Sciatic nerve (tissue), 2 donors: ENCODE results near the gene KDM5B. TPM values are rescaled to one million over a fixed set of nuclear protein-coding genes. Genes with fewer than 3 reads are reported as not detected.

Experiments
- ATAC-seq: fragments of 200-7000 bp; cut with Tn5 transposase; one replicate; pipeline ENCODE4 v1.9.1; 2020; ENCODE audit warnings: mild to moderate bottlenecking, moderate library complexity
- DNase-seq: peaks from one replicate; pipeline ENCODE4 v3.0.0-alpha.2; 2020; ENCODE audit warnings: low spot score
- intact Hi-C: fragments of 100-400 bp; cut with DNase I; formaldehyde crosslinking; loops from one replicate; pipeline ENCODE4 v1.14.2; 2022
- total RNA-seq: library from RNA; stranded (reverse); fragmentation: NEBNext Ultra II Directional; extraction: Animal tissue kit (Norgen Biotek cat#: 25700); gene quantifications from one replicate; pipeline ENCODE4 v1.2.1, GENCODE V29; 2021
- donor health status: DM: no; HTN: no; CAD: no.
- donor health status: DM: no; HTN: no; CAD: no.

The KDM5B gene
- total RNA-seq, 1 donor from 2014 or later: 67.9 TPM

DNA sequence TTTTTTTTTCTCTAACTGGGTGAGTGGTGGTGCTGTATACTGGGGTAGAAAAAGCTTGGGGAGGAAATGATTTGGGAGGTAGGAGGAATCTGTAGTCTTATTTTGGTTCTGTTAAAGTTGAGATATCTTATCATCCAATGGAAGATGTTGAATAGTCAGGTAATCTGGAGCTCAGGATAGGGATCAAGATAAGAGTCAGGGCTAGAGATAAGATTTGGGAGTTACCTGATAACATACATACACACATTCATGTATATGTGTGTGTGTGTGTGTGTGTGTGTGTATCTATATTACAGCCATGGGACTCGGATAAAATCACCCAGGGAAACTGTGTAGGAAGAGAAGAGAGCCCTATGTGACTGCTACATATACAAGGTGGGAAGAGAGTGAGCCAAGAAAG lies 10.6 kb upstream of the KDM5B start:
- intact Hi-C loops: no loop called here
- no peak for DNase-seq
- ATAC-seq: no peak

DNA sequence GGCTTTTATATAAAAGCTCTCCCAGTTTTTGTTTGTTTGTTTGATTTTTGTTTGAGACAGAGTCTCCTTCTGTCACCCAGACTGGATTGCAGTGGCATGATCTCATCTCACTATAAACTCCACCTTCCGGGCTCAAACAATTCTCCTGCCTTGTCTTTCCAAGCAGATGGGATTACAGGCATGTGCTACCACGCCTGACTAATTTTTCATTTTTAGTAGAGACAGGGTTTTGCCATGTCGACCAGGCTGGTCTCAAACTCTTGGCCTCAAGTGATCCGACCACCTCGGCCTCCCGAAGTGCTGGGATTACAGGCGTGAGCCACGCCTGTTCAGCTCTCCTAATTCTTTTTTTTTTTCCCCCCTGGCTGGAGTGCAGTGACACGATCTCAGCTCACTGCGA lies 6.9 kb upstream of the KDM5B start:
- no peak for DNase-seq
- ATAC-seq: no peak
- intact Hi-C loops: no loop called here

DNA sequence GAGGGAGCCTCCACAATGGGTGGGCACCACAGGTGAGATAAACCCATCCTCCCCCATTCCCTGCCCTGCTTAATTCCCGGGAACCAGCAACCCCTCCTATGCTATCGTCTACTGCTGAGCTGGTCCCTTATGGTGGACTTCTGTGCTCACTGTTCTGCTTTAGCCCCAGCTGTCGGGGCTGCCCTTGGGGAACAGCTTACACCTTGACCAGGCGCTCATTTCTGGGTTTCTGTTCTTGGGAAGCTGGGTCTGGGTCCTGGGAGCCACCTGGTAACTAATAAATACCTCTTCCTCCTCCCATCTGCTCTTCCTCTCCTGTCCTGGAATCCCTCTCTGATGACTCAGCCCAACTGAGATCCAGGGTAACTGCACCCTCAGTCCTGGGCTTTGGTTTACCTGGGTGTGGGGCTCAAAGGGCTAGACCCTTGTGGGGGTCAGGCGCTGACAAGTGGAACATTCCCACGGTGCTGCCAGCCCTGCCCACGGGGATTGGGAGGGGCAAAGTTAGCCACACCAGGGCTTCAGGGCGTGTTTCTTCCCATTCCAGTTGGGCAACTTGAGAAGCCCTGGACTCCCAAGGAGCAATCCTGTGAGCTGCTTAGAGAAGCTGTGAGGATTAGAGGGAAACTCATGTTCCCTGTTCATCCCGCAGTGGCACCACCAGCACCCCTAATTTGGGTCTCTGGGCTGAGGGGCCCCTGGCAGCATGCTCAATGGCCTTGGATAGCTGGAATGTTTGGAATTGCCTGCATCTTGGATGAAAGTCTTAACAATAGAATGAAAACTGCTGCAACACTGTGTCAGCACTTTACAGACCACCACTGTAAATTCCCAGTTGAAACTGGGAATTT lies 4.2 kb upstream of the KDM5B start:
- DNase-seq (no peak), ATAC-seq (no peak)
- intact Hi-C loops: no loop called here

DNA sequence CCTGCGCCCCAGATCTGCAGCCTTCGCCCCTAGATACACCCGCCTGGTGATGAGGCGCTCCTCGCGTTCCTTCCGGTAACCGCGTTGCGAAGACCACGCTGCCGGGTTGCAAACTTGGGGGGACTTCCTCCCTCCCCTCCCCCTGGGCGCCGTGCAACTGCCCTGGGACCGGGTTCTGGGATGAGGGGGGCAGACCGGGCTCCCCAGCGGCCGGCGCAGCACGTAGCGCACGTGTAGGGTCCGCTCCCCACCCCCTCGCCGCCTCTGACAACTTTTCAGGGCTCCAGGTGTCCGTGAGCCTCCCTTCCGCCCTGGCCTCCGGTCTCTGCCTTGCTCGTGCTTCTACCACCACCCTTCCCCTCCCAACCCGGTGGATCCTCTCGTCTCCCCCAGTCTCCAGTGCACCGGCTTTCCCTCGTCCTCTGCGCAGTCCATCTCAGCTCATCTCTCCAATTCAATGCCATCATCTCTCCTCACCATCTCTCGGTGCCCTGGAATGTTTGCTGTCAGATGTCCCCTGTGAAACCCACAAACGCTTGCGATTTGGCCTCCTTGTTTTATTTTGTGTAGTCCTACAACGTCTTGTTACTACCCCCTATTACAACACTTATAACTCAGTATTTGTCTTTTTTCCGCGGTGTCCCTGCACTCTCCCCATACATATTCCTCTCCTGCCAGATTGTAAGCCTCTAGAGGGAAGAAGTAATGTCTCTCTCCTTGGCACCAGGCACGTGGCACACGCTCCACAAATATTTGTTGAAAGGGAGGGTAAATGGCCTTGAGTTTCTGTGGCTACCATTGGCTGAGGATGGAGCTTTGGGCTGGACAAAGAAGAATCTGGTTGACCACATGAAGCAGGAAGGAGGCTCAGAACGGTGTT lies 3.3 kb upstream of the KDM5B start:
- peak; percentile 17 for ATAC-seq
- DNase-seq: peak; percentile 60
- intact Hi-C loops: no loop called here

DNA sequence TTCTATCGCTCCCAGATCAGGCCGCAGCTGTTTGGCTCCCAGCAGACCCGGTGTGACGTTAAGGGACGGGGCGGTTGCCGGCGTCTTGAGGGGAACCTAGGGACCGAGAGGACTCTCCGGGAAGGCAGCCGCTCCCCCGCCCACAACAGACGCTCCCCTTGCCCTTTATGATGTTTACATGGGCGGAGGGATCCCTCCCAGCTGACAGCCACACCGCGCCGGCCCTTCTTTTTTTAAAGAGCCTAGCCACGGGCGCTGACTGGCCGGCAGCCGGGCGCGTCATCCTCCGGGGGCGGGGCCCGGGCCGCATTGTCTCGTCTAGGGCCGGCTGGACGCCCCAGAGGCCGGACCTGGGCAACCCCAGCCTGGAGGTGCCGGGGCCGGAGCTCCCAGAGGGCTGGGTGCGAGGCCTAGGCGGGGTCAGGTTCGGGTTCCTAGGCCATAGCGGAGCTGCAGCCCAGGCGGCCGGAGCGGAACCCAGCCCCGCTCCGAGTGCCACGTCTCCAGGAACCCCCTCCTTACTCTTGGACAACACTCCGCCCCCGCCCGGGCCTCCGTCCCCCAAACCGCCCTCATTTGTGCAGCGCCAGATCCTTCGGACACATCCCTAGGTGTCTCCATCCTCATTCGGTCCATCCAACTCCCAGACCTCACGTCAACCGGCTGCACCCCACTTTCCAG lies 2.5 kb upstream of the KDM5B start, which contains the start of gene PCAT6:
PCAT6 (plus strand) TSS at position 340 of the 681 bp plus-strand sequence.
- ATAC-seq: peak; percentile 97
- intact Hi-C loops: no loop called here
- DNase-seq: peak; percentile 96

DNA sequence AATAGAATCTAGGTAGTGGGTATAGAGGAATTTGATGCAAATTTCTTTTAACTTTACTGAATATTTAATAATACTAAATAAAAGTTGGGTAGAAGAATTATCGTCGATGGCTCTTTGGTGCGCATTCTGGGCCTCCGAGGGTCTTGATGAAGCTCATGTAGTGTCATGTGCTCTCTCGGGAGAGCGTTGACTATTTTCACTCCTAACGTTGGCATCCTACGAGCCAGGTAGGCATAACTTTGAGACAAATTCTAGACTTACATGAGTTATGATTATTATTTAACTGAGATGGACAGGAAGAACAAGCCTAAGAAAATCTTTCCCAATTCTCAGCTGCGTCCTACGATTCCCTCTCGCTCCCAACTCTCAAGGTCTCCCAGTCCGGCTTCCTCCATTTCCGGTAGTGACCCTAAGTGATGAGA lies 2.0 kb upstream of the KDM5B start:
- ATAC-seq (no peak), DNase-seq (no peak)
- intact Hi-C loops: no loop called here

DNA sequence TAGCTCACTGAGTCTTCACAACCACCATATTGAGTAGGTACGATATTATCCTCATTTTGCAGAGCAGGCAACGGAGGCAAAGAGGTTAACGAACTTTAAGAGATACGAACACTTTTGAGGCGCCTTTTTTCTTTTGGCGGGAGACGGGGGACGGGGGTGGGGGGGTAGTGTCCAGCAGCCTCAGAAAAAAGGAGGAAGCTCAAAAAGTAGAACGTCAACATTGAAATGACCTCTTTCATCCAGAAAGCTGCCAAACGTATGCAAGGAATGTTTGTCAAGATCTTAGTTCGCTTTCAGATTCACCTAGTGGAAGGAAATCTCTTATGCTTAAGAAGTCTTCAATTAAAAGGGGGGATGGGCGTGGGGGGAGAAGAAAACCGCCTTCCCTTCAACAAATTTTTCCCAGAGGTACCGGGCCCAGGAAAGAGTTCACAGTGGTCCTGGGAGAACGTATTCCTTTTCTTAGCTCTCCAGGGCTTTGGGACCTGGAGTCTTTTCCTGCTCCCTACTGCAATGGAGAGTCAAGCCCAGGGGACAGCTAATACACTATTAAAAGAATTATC lies 1.5 kb upstream of the KDM5B start:
- intact Hi-C loops: no loop called here
- DNase-seq: no peak
- ATAC-seq: no peak

DNA sequence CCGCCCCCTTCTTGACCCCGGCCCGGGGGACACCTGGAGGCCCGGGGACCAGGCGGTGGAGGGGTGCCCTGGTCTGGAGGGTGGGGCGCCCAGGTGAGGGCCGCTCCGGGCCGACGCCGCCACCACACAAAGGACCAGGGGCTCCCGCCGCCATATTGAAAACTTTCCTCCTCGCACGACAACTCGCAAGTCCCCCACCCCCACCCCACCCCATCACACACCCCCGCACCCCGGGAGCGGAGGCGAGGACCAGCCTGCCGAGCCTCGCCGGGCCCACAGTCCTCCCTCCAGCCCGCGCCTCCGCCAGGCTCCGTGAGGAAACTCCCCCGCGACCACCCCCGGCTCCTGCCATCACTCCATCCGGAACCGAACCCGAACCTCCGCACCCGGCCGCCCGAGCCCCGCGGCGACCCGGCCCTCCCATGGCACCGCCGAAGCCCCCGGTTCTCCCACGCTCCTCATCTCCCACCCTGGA lies 733 bp downstream of the KDM5B start:
- no peak for ATAC-seq
- intact Hi-C loops: no loop called here
- peak; percentile 68 for DNase-seq

DNA sequence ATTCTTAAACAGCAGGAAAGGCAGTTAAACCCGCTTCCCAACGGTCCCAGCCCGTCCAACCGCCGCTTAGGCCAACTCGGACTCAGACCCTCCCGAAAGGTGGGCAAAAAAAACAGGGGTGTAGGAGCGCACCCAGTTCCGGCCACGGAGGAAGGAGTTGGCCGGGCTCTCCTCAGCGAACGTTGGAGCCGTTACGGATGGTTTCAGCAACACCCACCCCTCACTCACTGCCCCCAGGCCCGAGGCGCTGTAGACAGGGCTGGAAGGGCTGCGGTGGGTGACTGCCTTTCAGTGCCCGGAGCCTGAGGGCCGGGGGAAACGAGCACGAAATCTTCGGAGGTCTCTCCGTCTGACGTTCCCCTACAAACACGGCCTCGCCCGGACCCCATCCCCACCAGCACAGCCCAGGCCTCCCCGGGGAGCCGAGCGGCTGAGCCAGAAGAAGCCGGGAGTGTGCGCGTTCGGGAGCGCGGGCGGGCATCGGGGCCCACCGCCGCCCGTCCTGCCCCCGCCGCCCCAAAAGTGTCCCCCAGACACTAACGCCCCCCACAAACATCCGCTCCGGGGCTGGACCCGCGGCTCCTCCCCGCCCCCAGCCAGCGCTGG lies 1.3 kb downstream of the KDM5B start:
- no peak for ATAC-seq
- DNase-seq: peak; percentile 61
- intact Hi-C loops: no loop called here

DNA sequence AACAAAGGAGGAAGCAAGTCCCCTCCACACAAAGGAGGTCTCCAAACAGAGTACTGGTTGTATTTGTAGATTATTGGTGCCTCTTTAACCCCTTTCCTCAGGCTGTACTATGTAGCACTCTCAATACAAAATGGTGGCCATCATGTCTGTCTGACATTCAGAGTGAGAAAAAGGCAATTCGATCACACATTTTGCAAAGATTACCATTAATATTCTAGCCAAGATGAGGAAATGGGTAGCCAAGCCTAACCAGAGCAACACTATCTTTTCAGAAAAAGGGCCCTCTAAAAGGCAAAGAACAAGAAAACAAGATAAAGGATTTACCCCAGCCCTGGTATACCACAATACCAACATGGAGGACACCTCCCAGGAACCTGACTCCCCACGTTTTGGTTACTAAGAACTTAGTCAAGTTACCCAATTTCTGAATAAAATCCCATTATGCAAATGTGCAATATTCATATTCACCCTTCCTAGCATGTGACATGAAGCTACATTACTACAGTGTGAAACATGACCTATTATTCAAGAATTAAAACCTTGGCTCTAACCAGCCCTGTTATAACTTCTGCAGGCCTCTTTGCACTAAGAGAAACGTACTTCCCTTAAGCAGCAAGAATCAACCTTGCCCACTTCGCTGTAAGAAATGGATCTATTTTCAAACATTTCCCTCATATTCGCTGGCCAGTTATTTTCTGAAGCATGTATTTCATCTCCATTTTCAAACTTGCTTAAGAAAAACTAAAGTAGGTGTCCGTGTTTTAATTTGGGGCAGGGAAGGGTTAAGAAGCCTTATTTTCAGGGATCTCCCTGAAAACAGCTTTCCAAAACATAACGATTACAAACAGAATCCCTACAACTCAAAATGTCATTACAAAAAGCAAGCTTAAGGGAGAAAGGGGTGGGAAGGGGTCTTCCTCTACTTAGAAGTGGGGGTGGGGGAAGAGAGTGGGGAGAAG lies 2.1 kb downstream of the KDM5B start:
- ATAC-seq: no peak
- DNase-seq: no peak
- intact Hi-C loops: no loop called here

DNA sequence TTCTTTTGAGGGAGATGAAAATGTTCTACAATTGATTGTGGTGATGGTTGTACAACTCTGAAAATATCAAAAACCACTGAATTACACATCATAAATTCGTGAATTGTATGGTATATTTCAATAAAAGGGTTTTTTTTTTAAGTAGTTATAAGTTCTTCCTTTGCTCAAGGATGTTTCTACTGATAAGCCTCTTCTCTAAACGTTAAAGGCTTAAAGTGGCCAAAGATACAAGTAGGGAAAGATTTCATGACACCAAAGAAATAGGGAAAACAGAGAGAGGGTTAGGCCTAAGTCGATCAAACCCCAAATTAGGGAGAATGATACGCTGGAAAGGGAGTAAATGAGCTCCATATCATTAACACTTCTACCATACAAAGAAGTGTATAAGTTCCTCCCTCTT lies 4.1 kb downstream of the KDM5B start:
- DNase-seq: no peak
- intact Hi-C loops: no loop called here
- no peak for ATAC-seq

DNA sequence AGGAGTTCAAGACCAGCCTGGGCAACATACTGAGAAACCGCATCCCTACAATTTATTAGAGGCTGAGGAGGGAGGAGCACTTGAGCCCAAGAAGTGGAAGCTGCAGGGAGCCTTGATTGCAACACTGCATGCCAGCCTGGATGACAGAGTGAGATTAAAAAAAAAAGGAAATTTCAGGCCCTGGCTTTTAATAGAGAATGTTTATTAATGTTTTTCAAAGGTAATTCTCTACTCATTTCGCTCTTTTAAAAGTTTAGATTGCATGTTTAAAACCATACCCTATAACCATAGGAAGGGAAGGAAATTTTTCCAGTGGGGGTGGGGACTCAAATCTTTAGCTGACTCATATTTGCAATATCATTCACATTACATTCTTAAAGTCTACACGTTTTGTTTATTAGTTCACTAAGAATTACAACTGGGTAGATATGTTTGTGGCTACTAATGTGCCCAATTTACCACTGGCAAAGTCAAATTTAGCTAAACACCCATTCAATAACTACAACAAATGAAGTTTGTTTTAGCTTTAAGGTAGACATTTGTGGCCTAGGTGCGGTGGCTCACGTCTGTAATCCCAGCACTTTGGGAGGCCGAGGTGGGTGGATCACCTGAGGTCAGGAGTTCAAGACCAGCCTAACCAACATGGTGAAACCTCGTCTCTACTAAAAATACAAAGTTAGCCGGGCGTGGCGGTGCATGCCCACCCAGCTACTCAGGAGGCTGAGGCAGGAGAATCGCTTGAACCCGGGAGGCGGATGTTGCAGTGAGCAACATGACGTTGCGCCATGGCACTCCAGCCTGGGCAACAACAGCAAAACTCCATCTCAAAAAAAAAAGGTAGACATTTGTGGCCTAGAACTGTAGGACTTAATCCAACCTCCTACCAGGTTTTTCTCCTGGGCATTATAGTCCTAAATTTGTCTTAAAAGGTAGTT lies 5.0 kb downstream of the KDM5B start:
- ATAC-seq: no peak
- no peak for DNase-seq
- intact Hi-C loops: no loop called here

DNA sequence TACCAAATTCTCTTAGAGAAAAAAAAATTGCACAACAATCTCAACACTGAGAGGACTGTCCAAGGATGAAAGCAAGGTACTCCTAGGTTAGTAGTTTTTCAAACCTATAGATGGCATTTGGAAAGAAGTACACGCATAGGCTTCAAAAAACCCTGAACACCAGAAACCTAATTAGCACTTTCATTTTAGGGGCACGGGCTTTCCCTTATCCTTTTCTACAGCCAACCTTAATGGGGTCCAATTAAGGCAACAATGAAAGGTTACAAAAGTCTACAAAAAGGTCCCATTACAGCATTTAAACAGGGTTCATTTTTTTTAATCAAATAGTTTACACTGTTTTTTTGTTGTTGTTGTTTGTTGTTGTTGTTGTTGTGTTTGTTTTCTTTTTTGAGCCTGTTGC lies 6.2 kb downstream of the KDM5B start:
- intact Hi-C loops: no loop called here
- DNase-seq: no peak
- ATAC-seq: no peak

DNA sequence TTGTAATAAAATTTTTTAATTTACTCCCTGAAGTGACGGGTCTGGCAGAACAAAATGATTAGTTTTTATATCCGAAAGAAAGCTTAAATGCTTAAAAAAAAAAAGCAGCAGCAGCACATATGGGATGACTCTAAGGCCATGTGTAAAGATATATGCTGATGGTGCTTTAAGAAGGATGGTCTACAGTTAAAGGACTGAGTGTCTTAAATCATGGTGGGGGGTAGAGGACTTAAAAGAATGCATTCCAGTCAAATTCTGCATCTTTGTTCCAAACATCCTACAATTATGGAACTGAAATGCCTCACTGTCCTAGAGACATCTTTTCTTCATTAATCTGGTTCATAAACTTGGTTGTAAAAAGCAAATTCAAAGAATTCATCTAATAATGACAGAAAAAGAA lies 7.0 kb downstream of the KDM5B start:
- DNase-seq: no peak
- intact Hi-C loops: no loop called here
- ATAC-seq: no peak

DNA sequence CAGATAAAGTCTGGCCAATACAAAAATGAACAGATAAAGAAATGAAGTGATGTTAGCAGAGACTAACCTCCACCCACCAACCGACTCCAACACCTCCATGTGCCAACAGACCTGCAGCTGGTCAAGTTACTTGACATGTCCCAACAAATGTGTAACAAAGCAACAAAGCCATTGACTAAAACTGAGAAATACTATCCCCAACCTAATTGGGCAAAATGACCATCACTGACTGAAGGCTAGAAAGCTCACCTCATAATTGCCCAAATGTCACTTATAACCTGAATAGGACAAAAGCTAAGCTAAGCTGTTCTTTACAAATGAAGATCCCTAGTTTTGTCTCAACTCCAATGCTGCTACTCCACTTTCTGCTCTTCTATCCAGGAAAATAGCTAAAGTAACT lies 7.5 kb downstream of the KDM5B start:
- intact Hi-C loops: no loop called here
- DNase-seq: no peak

DNA sequence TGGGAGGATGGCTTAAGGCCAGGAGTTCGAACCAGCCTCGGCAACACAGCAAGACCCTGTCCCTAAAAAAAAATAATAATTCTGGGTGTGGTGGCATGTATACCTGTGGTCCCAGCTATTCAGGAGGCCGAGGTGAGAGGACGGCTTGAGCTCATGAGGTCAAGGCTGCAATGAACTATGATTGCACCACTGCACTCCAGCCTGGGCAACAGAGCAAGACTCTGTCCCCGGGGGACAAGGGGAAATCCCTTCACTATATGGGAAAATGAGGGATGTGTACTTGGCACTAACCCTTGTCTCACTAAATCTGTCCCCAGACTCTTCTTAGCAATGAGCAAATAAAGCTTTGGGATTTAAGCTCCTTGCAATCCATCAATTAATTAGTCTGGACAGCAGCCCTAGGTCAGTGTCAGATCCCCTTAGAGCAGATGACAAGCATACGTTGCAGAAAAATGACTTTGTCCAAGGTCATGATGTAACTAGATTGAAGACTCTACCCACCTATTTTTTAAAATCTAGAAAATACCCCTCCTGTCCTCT lies 9.4 kb downstream of the KDM5B start:
- ATAC-seq (no peak), DNase-seq (no peak)
- intact Hi-C loops: no loop called here

More for the DNA sequence above, 7.5 kb downstream of the KDM5B start:
- no peak for ATAC-seq
